Spleen (tissue), 11 donors: ENCODE data around the gene WDR6. TPM values are rescaled to one million over a fixed set of nuclear protein-coding genes. Genes with fewer than 3 reads are reported as not detected.

ENCODE experiments used
- DNase-seq: peaks from one replicate; pipeline ENCODE4 v3.0.0-alpha.2; 2020
- H3K27ac ChIP-seq, 8 donors: fragments of 200-600 bp; sonication (generic) in 7 of 8; 1 replicate in 4 of 8; 2 replicates in 4 of 8; pipeline versions ENCODE4 v1.5.0 to v1.8.0; 2016 to 2021; ENCODE audit warnings: inconsistent platforms in 4 of 8, mild to moderate bottlenecking in 4 of 8, moderate library complexity in 1 of 8
- H3K27me3 ChIP-seq, 7 donors: fragments of 200-600 bp; sonication (generic) in 6 of 7; replicated peaks in 1 of 7; 1 replicate in 4 of 7; 2 replicates in 3 of 7; pipeline versions ENCODE4 v1.5.0 to v1.8.0; 2016 to 2021; ENCODE audit warnings: inconsistent platforms in 3 of 7, mild to moderate bottlenecking in 1 of 7
- H3K36me3 ChIP-seq, 6 donors: fragments of 200-600 bp; sonication (generic) in 5 of 6; 1 replicate in 4 of 6; 2 replicates in 2 of 6; pipeline versions ENCODE4 v1.5.0 to v1.8.0; 2016 to 2021; ENCODE audit warnings: inconsistent platforms in 2 of 6
- H3K4me1 ChIP-seq, 6 donors: fragments of 200-600 bp; sonication (generic) in 5 of 6; 1 replicate in 3 of 6; 2 replicates in 3 of 6; pipeline versions ENCODE4 v1.5.0 to v1.8.0; 2016 to 2021; ENCODE audit warnings: inconsistent platforms in 3 of 6
- H3K4me3 ChIP-seq, 8 donors: fragments of 200-600 bp; sonication (generic) in 7 of 8; 1 replicate in 4 of 8; 2 replicates in 4 of 8; pipeline versions ENCODE4 v1.5.0 to v1.8.0; 2016 to 2021; ENCODE audit warnings: inconsistent platforms in 4 of 8, mild to moderate bottlenecking in 4 of 8, moderate library complexity in 2 of 8
- H3K9me3 ChIP-seq, 8 donors: fragments of 200-600 bp; sonication (generic) in 7 of 8; 1 replicate in 4 of 8; 2 replicates in 4 of 8; pipeline versions ENCODE4 v1.5.0 to v1.8.0; 2016 to 2021; ENCODE audit warnings: inconsistent platforms in 4 of 8
- CTCF ChIP-seq, 11 experiments: fragments of 200-600 bp in 7 of 11; fragments of 450-650 bp in 4 of 11; sonication (generic) in 4 of 11; IDR thresholded peaks in 8 of 11; conservative IDR thresholded peaks in 3 of 11; 1 replicate in 7 of 11; 2 replicates in 4 of 11; pipeline versions ENCODE4 v1.4.0 to v1.8.0; 2016 to 2021; ENCODE audit warnings: antibody characterized with exemption in 11 of 11, inconsistent platforms in 4 of 11, mild to moderate bottlenecking in 1 of 11
- POLR2A ChIP-seq, 3 donors: fragments of 450-650 bp; IDR thresholded peaks; one replicate each; pipeline ENCODE4 v1.5.1; 2017; ENCODE audit warnings: antibody characterized with exemption in 3 of 3, mild to moderate bottlenecking in 1 of 3
- POLR2AphosphoS5 ChIP-seq, 3 donors: sonication (generic); formaldehyde crosslinking; IDR thresholded peaks; one replicate each; pipeline ENCODE4 v1.5.1; 2017; ENCODE audit warnings: antibody characterized with exemption in 3 of 3
- WGBS, 5 donors: extraction: QIAGEN DNeasy Blood & Tissue Kit in 3 of 5; methylation state at CpG; one replicate each; pipeline versions ENCODE4 v1.1.5 to v1.1.7; 2013 to 2018; 5-methylcytosine and 5-hydroxymethylcytosine counted together
- intact Hi-C: fragments of 100-400 bp; cut with DNase I; formaldehyde crosslinking; loops from one replicate; pipeline ENCODE4 v1.15.0; 2023; ENCODE audit warnings: low total_unique reads
- polyA plus RNA-seq, 3 donors: library from polyadenylated mRNA; stranded (reverse); fragments of 200-250 nt; gene quantifications; one replicate each; pipeline ENCODE4 v1.2.1, GENCODE V29; 2013
- total RNA-seq, 7 donors: library from RNA; depleted of rRNA in 3 of 7; stranded (reverse); fragments of >200 nt in 3 of 7; fragmentation: NEBNext Ultra II Directional in 4 of 7; extraction: Animal tissue kit (Norgen Biotek cat#: 25700) in 4 of 7; gene quantifications; one replicate each; pipeline versions ENCODE4 v1.1.0 to v1.2.1, GENCODE V29; 2016 to 2021
- donor health status: healthy with polysubstance abuse.
- donor health status: DM: no; HTN: no; CAD: no; lungs with moderate emphysema.
- donor health status: DM: no; HTN: no; CAD: no.
- donor health status: Bipolar disorder and iron deficiency.
- donor health status: healthy.
- donor health status: DM: no; HTN: no; CAD: no.
- donor health status: DM: yes; HTN: yes; CAD: no.

Gene WDR6
- total and polyA plus RNA-seq, 10 donors = 96.9 to 171 (median 142) TPM

GRCh38 chr3:48962939-48963338, 44.3 kb upstream of the WDR6 start:
- no peaks in the 10 kb centered on the region for H3K4me1 ChIP-seq
- H3K4me3 ChIP-seq = no peak overlapping the region
- peaks cover 0 to 82% (median 48%) of the 10 kb centered on the region in 6 donors for H3K36me3 ChIP-seq
- WGBS, 5 donors = 89 to 94% (median 92%) methylated on average over 4 of the region's 4 CpGs
- intact Hi-C loops = no loop called here
- no peaks in the 10 kb centered on the region for H3K27me3 ChIP-seq
- H3K9me3 ChIP-seq = no peaks in the 10 kb centered on the region
- DNase-seq = no peak
- no peak overlapping the region for H3K27ac ChIP-seq
- TF ChIP-seq CTCF (IDR thresholded peaks at IDR 0.05 in 8 of 11, conservative IDR thresholded peaks at IDR 0.05 in 3 of 11) = no peak

- DNase-seq = no peak
- WGBS, 5 donors = 84 to 92% (median 89%) methylated on average over 2 of the region's 2 CpGs
- intact Hi-C loops = no loop called here
- Histone ChIP-seq H3K36me3 (peaks cover 0 to 82% (median 49%) of the 10 kb centered on the region in 6 donors), H3K4me3 (no peak overlapping the region), H3K9me3 (no peaks in the 10 kb centered on the region), H3K27me3 (no peaks in the 10 kb centered on the region), H3K4me1 (no peaks in the 10 kb centered on the region), H3K27ac (no peak overlapping the region)
- TF ChIP-seq POLR2AphosphoS5 (IDR thresholded peaks at IDR 0.05) (no peak), CTCF (IDR thresholded peaks at IDR 0.05 in 8 of 11, conservative IDR thresholded peaks at IDR 0.05 in 3 of 11) (no peak), POLR2A (IDR thresholded peaks at IDR 0.05) (no peak)
Observed at GRCh38 chr3:48963591-48963990, 43.6 kb upstream of the WDR6 start.

GRCh38 chr3:48966367-48966766, 40.8 kb upstream of the WDR6 start:
- Histone ChIP-seq H3K27me3 (no peaks in the 10 kb centered on the region), H3K4me1 (no peaks in the 10 kb centered on the region), H3K36me3 (peaks cover 0 to 100% (median 74%) of the 10 kb centered on the region in 6 donors), H3K27ac (peak overlapping the region in 1 of 8 donors; percentile 14), H3K4me3 (no peak overlapping the region), H3K9me3 (no peaks in the 10 kb centered on the region)
- intact Hi-C loops = no loop called here
- 66 to 78% (median 69%) methylated on average over 3 of the region's 3 CpGs for WGBS, 5 donors
- no peak for DNase-seq
- TF ChIP-seq POLR2AphosphoS5 (IDR thresholded peaks at IDR 0.05) (no peak), POLR2A (IDR thresholded peaks at IDR 0.05) (no peak), CTCF (IDR thresholded peaks at IDR 0.05 in 8 of 11, conservative IDR thresholded peaks at IDR 0.05 in 3 of 11) (no peak)

- no peaks in the 10 kb centered on the region for H3K4me1 ChIP-seq
- WGBS, 5 donors = 70 to 98% (median 86%) methylated on average over 7 of the region's 7 CpGs
- H3K27me3 ChIP-seq = no peaks in the 10 kb centered on the region
- no peaks in the 10 kb centered on the region for H3K9me3 ChIP-seq
- peak overlapping the region in 1 of 8 donors; percentile 14 for H3K27ac ChIP-seq
- no peak overlapping the region for H3K4me3 ChIP-seq
- DNase-seq = no peak
- TF ChIP-seq POLR2AphosphoS5 (IDR thresholded peaks at IDR 0.05) = peak in 1 of 3 donors; percentile 13
- TF ChIP-seq CTCF (IDR thresholded peaks at IDR 0.05 in 8 of 11, conservative IDR thresholded peaks at IDR 0.05 in 3 of 11) = no peak
- intact Hi-C loops = no loop called here
- H3K36me3 ChIP-seq = peaks cover 0 to 100% (median 78%) of the 10 kb centered on the region in 6 donors
Observed at GRCh38 chr3:48966876-48967361, 40.3 kb upstream of the WDR6 start.
